OCI-LY7 (cell line): Measurements from ENCODE around the gene TSHZ2. TPM values are rescaled to one million over a fixed set of nuclear protein-coding genes. Genes with fewer than 3 reads are reported as not detected.
A peak's percentile ranks its signal among the peaks of the same experiment; 100 is the strongest.

ENCODE experiments used
- BruUV-seq: library from RNA; stranded (reverse); fragments of 400-500 nt; replicated peaks from 2 replicates; lab custom pipeline; 2021; lab: Mats Ljungman, UMichigan
- CTCF ChIA-PET: fragments of 300-600 bp; sonication (Branson Sonifier 250); formaldehyde crosslinking; loops from one replicate; lab custom pipeline; 2022; ENCODE audit warnings: antibody characterized with exemption; ENCODE audit not compliant: unreplicated experiment; lab: Charles Lee
- POLR2A ChIA-PET: fragments of 300-600 bp; sonication (Branson Sonifier 250); formaldehyde crosslinking; loops from one replicate; lab custom pipeline; 2022; ENCODE audit warnings: antibody characterized with exemption; lab: Charles Lee
- DNase-seq: peaks from one replicate; pipeline ENCODE4 v3.0.0-alpha.2; 2015; ENCODE audit warnings: low spot score
- H2AFZ ChIP-seq: fragments of 200-600 bp; sonication (generic), shearing (Covaris generic); 2 replicates; pipeline ENCODE4 v1.6.1; 2014; ENCODE audit warnings: mild to moderate bottlenecking, antibody characterized with exemption, low read length, moderate library complexity
- H3K27ac ChIP-seq: fragments of 200-600 bp; sonication (generic); 2 replicates; pipeline ENCODE4 v1.5.1; 2014; ENCODE audit warnings: mixed run types, low read depth, mild to moderate bottlenecking, moderate library complexity, low read length, inconsistent platforms; ENCODE audit not compliant: poor library complexity, severe bottlenecking
- H3K36me3 ChIP-seq: fragments of 200-600 bp; sonication (generic); 2 replicates; pipeline ENCODE4 v1.6.1; 2014; ENCODE audit warnings: mild to moderate bottlenecking, antibody characterized with exemption, low read length, moderate library complexity, mixed read lengths; ENCODE audit not compliant: insufficient read depth
- H3K4me1 ChIP-seq: fragments of 200-600 bp; sonication (generic); 2 replicates; pipeline ENCODE4 v1.5.1; 2014; ENCODE audit warnings: mild to moderate bottlenecking, low read length; ENCODE audit not compliant: insufficient read depth, poor library complexity, severe bottlenecking
- H3K4me2 ChIP-seq: fragments of 200-600 bp; sonication (generic); 2 replicates; pipeline ENCODE4 v1.6.1; 2014; ENCODE audit warnings: mild to moderate bottlenecking, low read length
- H3K4me3 ChIP-seq: fragments of 200-600 bp; sonication (generic); 2 replicates; pipeline ENCODE4 v1.5.1; 2014; ENCODE audit warnings: mild to moderate bottlenecking, low read depth, low read length; ENCODE audit not compliant: poor library complexity, severe bottlenecking
- H3K79me2 ChIP-seq: fragments of 200-600 bp; sonication (generic); 2 replicates; pipeline ENCODE4 v1.6.1; 2016; ENCODE audit warnings: low read depth, mild to moderate bottlenecking, low read length, moderate library complexity, mixed read lengths; ENCODE audit not compliant: insufficient read depth
- H3K9me2 ChIP-seq: fragments of 200-600 bp; sonication (generic); 2 replicates; pipeline ENCODE4 v1.6.1; 2016; ENCODE audit warnings: mild to moderate bottlenecking, low read length, mixed read lengths; ENCODE audit not compliant: insufficient read depth
- H3K9me3 ChIP-seq: fragments of 200-600 bp; sonication (generic); 2 replicates; pipeline ENCODE4 v1.6.1; 2014; ENCODE audit warnings: mild to moderate bottlenecking, mixed run types, low read length, mixed read lengths
- H4K20me1 ChIP-seq: fragments of 200-600 bp; sonication (generic); 2 replicates; pipeline ENCODE4 v1.6.1; 2014; ENCODE audit warnings: mild to moderate bottlenecking, antibody characterized with exemption, low read length, moderate library complexity, mixed read lengths; ENCODE audit not compliant: insufficient read depth
- EZH2phosphoT487 ChIP-seq: fragments of 200-600 bp; sonication (generic); IDR thresholded peaks from 2 replicates; pipeline ENCODE4 v1.6.1; 2018; ENCODE audit warnings: low read depth, borderline replicate concordance, mild to moderate bottlenecking, mixed run types, antibody characterized with exemption, low read length, moderate library complexity, mixed read lengths
- intact Hi-C: fragments of 100-400 bp; cut with micrococcal nuclease; formaldehyde crosslinking; loops from one replicate; pipeline ENCODE4 v1.10.0; 2022; ENCODE audit not compliant: unreplicated experiment
- total RNA-seq, 2 experiments: library from RNA; depleted of rRNA in 1 of 2; stranded (reverse); fragments of >200 nt in 1 of 2; shearing (Covaris generic) in 1 of 2; gene quantifications; 2 replicates each; pipeline ENCODE4 v1.2.3, GENCODE V29; 2014 to 2022
- TF ChIP-seq, protein P1 (sequence below): fragments of 200-600 bp; sonication (generic); conservative IDR thresholded peaks from 2 replicates; pipeline ENCODE4 v1.5.1; 2014; ENCODE audit warnings: mild to moderate bottlenecking, antibody characterized with exemption, low read length, moderate library complexity, mixed read lengths

Gene TSHZ2
- total RNA-seq, 2 experiments from 2014 or later: not detected

DNA sequence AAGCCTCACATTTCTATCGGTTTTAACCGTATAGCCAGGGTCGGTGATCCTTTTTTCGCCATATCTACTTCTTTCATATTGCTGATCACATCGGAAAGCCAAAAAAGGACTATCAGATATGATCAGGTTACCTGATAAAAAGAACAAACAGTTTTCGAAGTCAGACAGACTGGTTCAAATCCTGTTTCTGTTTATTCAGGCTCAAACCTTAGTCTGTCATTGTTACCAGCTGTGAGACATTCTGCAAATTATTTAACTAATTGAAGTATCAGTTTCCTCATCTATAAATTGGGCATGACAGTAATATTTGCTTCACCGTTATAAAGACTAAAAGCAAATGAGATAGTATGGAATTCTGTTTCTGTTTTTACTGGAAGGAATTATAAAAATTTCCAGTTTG lies 111.3 kb downstream of the TSHZ2 start:
- Histone ChIP-seq H3K4me3 (no peak overlapping the region), H3K36me3 (no peaks in the 10 kb centered on the region), H3K4me2 (no peak overlapping the region), H3K9me2 (no peaks in the 10 kb centered on the region), H3K79me2 (no peaks in the 10 kb centered on the region), H3K4me1 (peaks cover 31% of the 10 kb centered on the region), H3K9me3 (no peaks in the 10 kb centered on the region), H3K27ac (no peak overlapping the region), H2AFZ (no peak overlapping the region), H4K20me1 (no peaks in the 10 kb centered on the region)
- CTCF ChIA-PET: no interaction called here
- no peak for DNase-seq
- POLR2A ChIA-PET: interaction anchor here (0.6 to 2.4 kb wide), 3 partner anchors 12 to 562 kb away, joined by 3 to 6 read pairs (median 4); no protein-coding TSS in a partner anchor
- intact Hi-C loops: no loop called here
- no TSS peak for BruUV-seq
- TF ChIP-seq EZH2phosphoT487: no peak
- TF ChIP-seq, protein P1, sequence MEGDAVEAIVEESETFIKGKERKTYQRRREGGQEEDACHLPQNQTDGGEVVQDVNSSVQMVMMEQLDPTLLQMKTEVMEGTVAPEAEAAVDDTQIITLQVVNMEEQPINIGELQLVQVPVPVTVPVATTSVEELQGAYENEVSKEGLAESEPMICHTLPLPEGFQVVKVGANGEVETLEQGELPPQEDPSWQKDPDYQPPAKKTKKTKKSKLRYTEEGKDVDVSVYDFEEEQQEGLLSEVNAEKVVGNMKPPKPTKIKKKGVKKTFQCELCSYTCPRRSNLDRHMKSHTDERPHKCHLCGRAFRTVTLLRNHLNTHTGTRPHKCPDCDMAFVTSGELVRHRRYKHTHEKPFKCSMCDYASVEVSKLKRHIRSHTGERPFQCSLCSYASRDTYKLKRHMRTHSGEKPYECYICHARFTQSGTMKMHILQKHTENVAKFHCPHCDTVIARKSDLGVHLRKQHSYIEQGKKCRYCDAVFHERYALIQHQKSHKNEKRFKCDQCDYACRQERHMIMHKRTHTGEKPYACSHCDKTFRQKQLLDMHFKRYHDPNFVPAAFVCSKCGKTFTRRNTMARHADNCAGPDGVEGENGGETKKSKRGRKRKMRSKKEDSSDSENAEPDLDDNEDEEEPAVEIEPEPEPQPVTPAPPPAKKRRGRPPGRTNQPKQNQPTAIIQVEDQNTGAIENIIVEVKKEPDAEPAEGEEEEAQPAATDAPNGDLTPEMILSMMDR: no peak

DNA sequence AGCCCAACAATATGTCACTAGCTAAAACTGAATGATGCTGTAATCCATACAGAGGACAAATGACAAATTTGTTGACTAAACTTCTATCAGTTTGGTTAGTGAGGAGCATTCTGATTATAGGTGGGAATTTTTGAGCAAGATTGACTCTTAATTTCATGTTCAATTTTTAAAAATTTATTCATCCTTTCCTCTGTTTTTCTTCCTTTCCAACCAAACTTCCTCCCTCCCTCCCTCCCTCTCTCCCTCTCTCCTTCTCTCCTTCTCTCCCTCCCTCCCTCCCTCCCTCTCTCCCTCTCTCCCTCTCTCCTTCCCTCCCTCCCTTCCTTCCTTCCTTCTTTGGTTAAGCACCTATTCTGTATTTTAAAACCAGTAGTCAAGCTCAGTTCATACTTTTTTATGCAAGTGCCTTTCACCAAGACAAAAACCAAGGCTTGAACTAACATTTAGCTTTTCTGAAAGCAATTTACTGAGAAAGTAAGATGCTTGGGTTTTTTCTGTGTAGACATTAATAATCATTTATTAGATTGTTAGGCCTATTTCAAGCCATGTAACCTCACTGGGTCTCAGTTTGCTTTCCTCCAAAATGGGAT lies 112.3 kb downstream of the TSHZ2 start:
- TF ChIP-seq, protein P1: no peak
- no peak for TF ChIP-seq EZH2phosphoT487
- Histone ChIP-seq H3K4me2 (no peak overlapping the region), H3K79me2 (no peaks in the 10 kb centered on the region), H3K4me1 (peaks cover 31% of the 10 kb centered on the region), H3K9me2 (no peaks in the 10 kb centered on the region), H3K36me3 (no peaks in the 10 kb centered on the region), H3K27ac (no peak overlapping the region), H3K9me3 (no peaks in the 10 kb centered on the region), H2AFZ (no peak overlapping the region), H4K20me1 (no peaks in the 10 kb centered on the region), H3K4me3 (no peak overlapping the region)
- POLR2A ChIA-PET: interaction anchor here (0.6 kb wide), 1 partner anchor 8 kb away, joined by 4 read pairs; no protein-coding TSS in a partner anchor
- CTCF ChIA-PET: interaction anchor here (0.6 kb wide), 1 partner anchor 212 kb away, joined by 4 read pairs; no protein-coding TSS in a partner anchor
- no TSS peak for BruUV-seq
- intact Hi-C loops: no loop called here
- DNase-seq: no peak

DNA sequence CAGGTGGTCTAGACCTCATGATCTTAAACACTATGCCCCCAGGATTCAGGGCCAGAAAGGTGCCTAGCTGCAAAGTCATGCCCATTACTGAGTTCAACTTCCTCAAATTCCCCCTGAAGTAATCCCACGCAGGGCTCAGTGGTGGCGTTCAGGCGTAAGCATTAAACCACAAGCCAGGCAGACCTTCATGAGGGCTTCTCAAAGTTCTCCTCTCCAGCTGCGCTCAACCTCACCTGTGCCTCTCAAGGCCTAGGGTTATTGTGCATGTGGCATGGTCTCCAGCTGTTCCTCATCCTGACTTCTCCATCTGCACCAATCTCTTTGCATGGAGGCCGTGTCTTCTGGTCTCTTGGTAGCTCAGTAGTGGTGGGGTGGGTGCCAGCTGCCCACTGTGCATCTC lies 113.6 kb downstream of the TSHZ2 start:
- no peak overlapping the region for H3K4me3 ChIP-seq
- no peaks in the 10 kb centered on the region for H3K79me2 ChIP-seq
- H3K4me1 ChIP-seq: peaks cover 37% of the 10 kb centered on the region
- H3K36me3 ChIP-seq: no peaks in the 10 kb centered on the region
- intact Hi-C loops: no loop called here
- ChIA-PET POLR2A (interaction anchor here (0.7 to 1.1 kb wide), 3 partner anchors 15 to 184 kb away, joined by 3 read pairs; no protein-coding TSS in a partner anchor), CTCF (no interaction called here)
- no TSS peak for BruUV-seq
- peak overlapping the region; percentile 66; the same call in 1 of the 2 replicates for H2AFZ ChIP-seq
- peak overlapping the region; percentile 38 for H3K4me2 ChIP-seq
- TF ChIP-seq, protein P1: no peak
- no peak for TF ChIP-seq EZH2phosphoT487
- peak; percentile 78 for DNase-seq
- H3K9me2 ChIP-seq: no peaks in the 10 kb centered on the region
- peak overlapping the region; percentile 29 for H3K27ac ChIP-seq
- no peaks in the 10 kb centered on the region for H3K9me3 ChIP-seq
- H4K20me1 ChIP-seq: no peaks in the 10 kb centered on the region
